ENCODE results near the gene PDE5A. TPM values are rescaled to one million over a fixed set of nuclear protein-coding genes. Genes with fewer than 3 reads are reported as not detected.

Gene PDE5A
- polyA plus RNA-seq, 1 donor (not counting 4 experiments of a cell fraction or from before 2014, with no cell fraction given) = 3.6 TPM

DNA sequence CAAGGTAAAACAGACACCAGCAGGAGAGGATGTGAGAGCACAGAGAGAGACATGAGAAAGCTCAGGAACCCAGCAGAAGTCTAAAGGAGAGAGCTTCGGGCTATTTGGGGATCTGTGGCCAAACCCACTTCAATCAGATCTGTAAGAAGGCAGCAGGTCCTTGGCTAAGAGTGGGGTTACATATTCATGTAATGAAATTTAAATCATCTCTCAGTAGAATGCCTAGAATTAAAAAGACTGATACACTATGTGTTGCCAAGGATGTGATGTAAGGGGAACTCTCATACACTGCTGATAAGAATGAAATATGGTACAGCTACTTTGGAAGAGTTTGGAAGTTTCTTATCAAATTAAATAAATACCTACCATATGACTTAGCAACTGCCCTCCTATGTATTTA is 35.8 kb downstream of the PDE5A start:
- Histone ChIP-seq H3K9me3 (ENCODE audit: control insufficient read depth, low read depth, low read length) (no peaks in the 10 kb centered on the region), H3K27ac (ENCODE audit: control insufficient read depth, insufficient read depth, low read length) (no peak overlapping the region), H4K20me1 (ENCODE audit: control insufficient read depth, extremely low read depth, insufficient read depth, low read length) (no peaks in the 10 kb centered on the region), H3K9ac (ENCODE audit: control insufficient read depth, extremely low read depth, insufficient read depth, low read length) (no peak overlapping the region), H3K4me1 (ENCODE audit: control insufficient read depth, extremely low read depth, insufficient read depth, low read length) (no peaks in the 10 kb centered on the region), H3K36me3 (ENCODE audit: control insufficient read depth in 2 of 2, extremely low read depth in 1 of 2, insufficient read depth in 2 of 2, low read length in 2 of 2) (no peaks in the 10 kb centered on the region), H3K27me3 (ENCODE audit: control insufficient read depth, extremely low read depth, insufficient read depth, low read length) (no peaks in the 10 kb centered on the region), H3K4me2 (ENCODE audit: control insufficient read depth, extremely low read depth, insufficient read depth, low read depth, low read length) (no peak overlapping the region), H3K9me1 (ENCODE audit: control insufficient read depth, extremely low read depth, insufficient read depth, low read length) (no peaks in the 10 kb centered on the region), H2AFZ (ENCODE audit: control insufficient read depth, low read length) (no peak overlapping the region), H3K79me2 (ENCODE audit: control insufficient read depth, insufficient read depth, low read length) (no peaks in the 10 kb centered on the region), H3K4me3 (ENCODE audit: control insufficient read depth in 2 of 3, extremely low read depth in 1 of 3, insufficient read depth in 2 of 3, low read depth in 1 of 3, low read length in 3 of 3) (no peak overlapping the region)
- TF ChIP-seq, protein P1, sequence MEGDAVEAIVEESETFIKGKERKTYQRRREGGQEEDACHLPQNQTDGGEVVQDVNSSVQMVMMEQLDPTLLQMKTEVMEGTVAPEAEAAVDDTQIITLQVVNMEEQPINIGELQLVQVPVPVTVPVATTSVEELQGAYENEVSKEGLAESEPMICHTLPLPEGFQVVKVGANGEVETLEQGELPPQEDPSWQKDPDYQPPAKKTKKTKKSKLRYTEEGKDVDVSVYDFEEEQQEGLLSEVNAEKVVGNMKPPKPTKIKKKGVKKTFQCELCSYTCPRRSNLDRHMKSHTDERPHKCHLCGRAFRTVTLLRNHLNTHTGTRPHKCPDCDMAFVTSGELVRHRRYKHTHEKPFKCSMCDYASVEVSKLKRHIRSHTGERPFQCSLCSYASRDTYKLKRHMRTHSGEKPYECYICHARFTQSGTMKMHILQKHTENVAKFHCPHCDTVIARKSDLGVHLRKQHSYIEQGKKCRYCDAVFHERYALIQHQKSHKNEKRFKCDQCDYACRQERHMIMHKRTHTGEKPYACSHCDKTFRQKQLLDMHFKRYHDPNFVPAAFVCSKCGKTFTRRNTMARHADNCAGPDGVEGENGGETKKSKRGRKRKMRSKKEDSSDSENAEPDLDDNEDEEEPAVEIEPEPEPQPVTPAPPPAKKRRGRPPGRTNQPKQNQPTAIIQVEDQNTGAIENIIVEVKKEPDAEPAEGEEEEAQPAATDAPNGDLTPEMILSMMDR (optimal IDR thresholded peaks at IDR 0.05 in 1 of 3, IDR thresholded peaks at IDR 0.05 in 1 of 3, conservative IDR thresholded peaks at IDR 0.05 in 1 of 3; ENCODE audit: extremely low read depth in 1 of 3, insufficient read depth in 2 of 3, low read length in 3 of 3) = no peak
- no peak for TF ChIP-seq EZH2 (IDR thresholded peaks at IDR 0.05; ENCODE audit: low read length)
- dilution Hi-C loops (cut with MboI; ENCODE audit: extremely low pct_ligation_motif_present, low sequenced_read_pairs) = no loop called here
- no peak for DNase-seq (ENCODE audit: low read depth, low spot score)
- FAIRE-seq = no peak

DNA sequence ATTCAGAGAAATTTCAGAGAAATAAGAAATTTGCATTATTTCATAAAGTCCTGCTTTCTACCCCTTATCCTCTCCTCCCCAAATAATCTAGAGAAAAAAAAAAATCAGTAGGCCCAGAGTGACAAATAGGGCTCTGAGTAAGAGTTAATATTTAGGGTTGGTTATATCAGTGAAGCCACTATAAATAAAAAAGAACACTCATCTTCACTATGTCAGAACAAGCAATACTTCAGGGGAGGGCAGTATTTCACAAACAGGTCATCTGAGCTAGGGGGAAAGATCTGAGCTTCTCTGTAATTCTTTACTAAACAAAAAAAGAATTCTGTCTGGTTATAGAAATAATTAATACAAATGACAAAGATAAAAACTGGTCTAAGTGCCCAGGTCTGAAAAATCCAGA is 39.4 kb downstream of the PDE5A start:
- H3K79me2 ChIP-seq (ENCODE audit: control insufficient read depth, insufficient read depth, low read length) = no peaks in the 10 kb centered on the region
- no peaks in the 10 kb centered on the region for H3K9me1 ChIP-seq (ENCODE audit: control insufficient read depth, extremely low read depth, insufficient read depth, low read length)
- no peaks in the 10 kb centered on the region for H3K9me3 ChIP-seq (ENCODE audit: control insufficient read depth, low read depth, low read length)
- DNase-seq (ENCODE audit: low read depth, low spot score) (no peak), FAIRE-seq (no peak)
- no peak for TF ChIP-seq EZH2 (IDR thresholded peaks at IDR 0.05; ENCODE audit: low read length)
- TF ChIP-seq, protein P1 (optimal IDR thresholded peaks at IDR 0.05 in 1 of 3, IDR thresholded peaks at IDR 0.05 in 1 of 3, conservative IDR thresholded peaks at IDR 0.05 in 1 of 3; ENCODE audit: extremely low read depth in 1 of 3, insufficient read depth in 2 of 3, low read length in 3 of 3) = no peak
- H3K27me3 ChIP-seq (ENCODE audit: control insufficient read depth, extremely low read depth, insufficient read depth, low read length) = no peaks in the 10 kb centered on the region
- no peaks in the 10 kb centered on the region for H4K20me1 ChIP-seq (ENCODE audit: control insufficient read depth, extremely low read depth, insufficient read depth, low read length)
- H3K4me1 ChIP-seq (ENCODE audit: control insufficient read depth, extremely low read depth, insufficient read depth, low read length) = no peaks in the 10 kb centered on the region
- dilution Hi-C loops (cut with MboI; ENCODE audit: extremely low pct_ligation_motif_present, low sequenced_read_pairs) = no loop called here
- H3K4me2 ChIP-seq (ENCODE audit: control insufficient read depth, extremely low read depth, insufficient read depth, low read depth, low read length) = no peak overlapping the region
- H3K36me3 ChIP-seq (ENCODE audit: control insufficient read depth in 2 of 2, extremely low read depth in 1 of 2, insufficient read depth in 2 of 2, low read length in 2 of 2) = no peaks in the 10 kb centered on the region
- no peak overlapping the region for H3K27ac ChIP-seq (ENCODE audit: control insufficient read depth, insufficient read depth, low read length)
- H2AFZ ChIP-seq (ENCODE audit: control insufficient read depth, low read length) = no peak overlapping the region
- no peak overlapping the region for H3K9ac ChIP-seq (ENCODE audit: control insufficient read depth, extremely low read depth, insufficient read depth, low read length)
- H3K4me3 ChIP-seq (ENCODE audit: control insufficient read depth in 2 of 3, extremely low read depth in 1 of 3, insufficient read depth in 2 of 3, low read depth in 1 of 3, low read length in 3 of 3) = no peak overlapping the region

Measured in keratinocyte (primary cell).